HG02970 (cell line): Measurements from ENCODE around the gene METTL9.
A peak's percentile ranks its signal among the peaks of the same experiment; 100 is the strongest.
"Not testable (repeated sequence)": the region's sequence is repeated elsewhere in the genome, so short reads cannot be mapped to it uniquely, and the experiment has no call there.

ENCODE experiments used
- ATAC-seq: cut with Tn5 transposase; IDR thresholded peaks from one replicate; pipeline ENCODE4 v1.9.1; 2021; ENCODE audit warnings: mild to moderate bottlenecking, moderate library complexity, moderate number of reproducible peaks; ENCODE audit not compliant: unreplicated experiment, low FRiP score

The METTL9 gene

GRCh38 chr16:21570676-21571017 is 28.7 kb upstream of the METTL9 start:
- ATAC-seq, result no peak

- not testable (repeated sequence) for ATAC-seq
Measured at GRCh38 chr16:21573506-21573905, 25.9 kb upstream of the METTL9 start.

- ATAC-seq, result no peak
Measured at GRCh38 chr16:21574372-21574771, 25.0 kb upstream of the METTL9 start.

DNA sequence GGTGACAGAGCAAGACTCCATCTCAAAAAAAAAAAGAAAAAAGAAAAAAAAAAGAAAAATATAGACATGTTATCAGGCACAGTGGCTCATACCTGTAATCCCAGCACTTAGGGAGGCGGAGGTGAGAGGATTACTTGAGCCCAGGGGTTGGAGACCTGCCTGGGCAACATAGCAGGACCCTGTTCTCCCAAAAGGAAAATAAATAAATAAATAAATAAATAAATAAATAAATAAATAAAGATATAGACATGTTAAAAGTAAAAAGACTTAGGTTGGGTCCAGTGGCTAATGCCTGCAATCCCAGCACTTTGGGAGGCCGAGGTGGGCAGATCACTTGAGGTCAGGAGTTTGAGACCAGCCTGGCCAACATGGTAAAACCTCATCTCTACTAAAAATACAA is 23.1 kb upstream of the METTL9 start:
- not testable (repeated sequence) for ATAC-seq

GRCh38 chr16:21577487-21577886 is 21.9 kb upstream of the METTL9 start:
- ATAC-seq, result not testable (repeated sequence)

- not testable (repeated sequence) for ATAC-seq
Measured at GRCh38 chr16:21578311-21578710, 21.1 kb upstream of the METTL9 start.

DNA sequence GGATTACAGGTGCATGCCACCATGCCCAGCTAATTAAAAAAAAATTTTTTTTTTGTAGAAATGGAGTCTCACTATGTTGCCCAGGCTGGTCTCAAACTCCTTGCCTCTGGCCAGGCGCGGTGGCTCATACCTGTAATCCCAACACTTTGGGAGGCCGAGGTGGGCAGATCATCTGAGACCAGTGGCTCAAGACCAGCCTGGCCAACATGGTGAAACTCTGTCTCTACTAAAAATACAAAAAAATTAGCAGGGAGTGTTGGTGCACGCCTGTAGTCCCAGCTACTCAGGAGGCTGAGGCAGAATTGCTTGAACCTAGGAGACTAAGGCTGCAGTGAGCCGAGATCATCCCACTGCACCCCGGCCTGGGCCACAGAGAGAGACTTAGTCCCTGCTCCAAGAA is 19.2 kb upstream of the METTL9 start:
- not testable (repeated sequence) for ATAC-seq

DNA sequence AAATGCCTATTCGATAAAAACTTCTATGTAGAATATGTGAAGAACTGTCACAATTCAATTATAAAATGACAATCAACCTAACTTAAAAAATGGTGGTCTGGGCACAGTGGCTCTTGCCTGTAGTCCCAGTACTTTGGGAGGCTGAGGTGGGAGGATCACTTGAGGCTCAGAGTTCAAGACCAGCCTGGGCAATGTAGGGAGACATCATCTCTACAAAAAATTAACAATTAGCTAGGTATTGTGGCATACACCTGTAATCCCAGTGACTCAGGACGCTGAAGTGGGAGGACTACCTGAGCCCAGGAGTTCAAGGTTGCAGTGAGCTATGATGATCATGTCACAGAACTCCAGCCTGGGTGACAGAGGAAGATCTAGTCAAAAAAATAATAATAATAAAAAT is 18.6 kb upstream of the METTL9 start:
- ATAC-seq, result no peak

- no peak for ATAC-seq
Measured at GRCh38 chr16:21584817-21585216, 14.6 kb upstream of the METTL9 start.

DNA sequence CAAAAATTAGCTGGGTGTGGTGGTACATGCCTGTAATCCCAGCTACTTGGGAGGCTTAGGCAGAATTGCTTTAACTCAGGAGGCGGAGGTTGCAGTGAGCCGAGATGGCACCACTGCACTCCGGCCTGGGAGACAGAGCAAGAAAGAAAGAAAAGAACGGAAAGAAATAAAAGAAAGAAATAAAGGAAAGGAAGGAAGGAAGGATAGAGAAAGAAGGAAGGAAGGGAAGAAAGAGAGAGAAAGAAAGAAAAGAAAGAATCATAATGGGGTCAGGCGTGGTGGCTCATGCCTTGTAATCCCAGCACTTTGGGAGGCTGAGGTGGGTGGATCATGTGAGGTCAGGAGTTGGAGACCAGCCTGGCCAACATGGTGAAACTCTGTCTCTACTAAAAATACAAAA is 10.8 kb upstream of the METTL9 start:
- not testable (repeated sequence) for ATAC-seq

DNA sequence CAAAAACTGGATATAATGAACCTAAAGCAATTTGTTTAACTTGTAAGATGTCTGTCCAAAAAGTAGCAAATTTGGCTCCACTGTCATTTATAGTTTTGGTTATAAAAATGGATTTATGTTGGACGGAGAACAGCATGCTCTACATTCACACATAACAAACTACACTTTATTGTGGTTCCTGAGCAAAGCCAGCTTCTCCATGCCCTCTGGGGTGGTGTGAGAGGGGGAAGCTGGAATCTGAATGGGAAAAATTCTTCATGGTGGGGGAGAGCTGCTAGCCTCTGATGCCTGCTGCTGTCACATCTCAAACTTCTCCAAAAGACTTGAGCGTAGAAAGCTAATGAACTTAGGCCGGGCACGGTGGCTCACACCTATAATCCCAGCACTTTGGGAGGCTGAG is 9.8 kb upstream of the METTL9 start:
- ATAC-seq, result no peak

DNA sequence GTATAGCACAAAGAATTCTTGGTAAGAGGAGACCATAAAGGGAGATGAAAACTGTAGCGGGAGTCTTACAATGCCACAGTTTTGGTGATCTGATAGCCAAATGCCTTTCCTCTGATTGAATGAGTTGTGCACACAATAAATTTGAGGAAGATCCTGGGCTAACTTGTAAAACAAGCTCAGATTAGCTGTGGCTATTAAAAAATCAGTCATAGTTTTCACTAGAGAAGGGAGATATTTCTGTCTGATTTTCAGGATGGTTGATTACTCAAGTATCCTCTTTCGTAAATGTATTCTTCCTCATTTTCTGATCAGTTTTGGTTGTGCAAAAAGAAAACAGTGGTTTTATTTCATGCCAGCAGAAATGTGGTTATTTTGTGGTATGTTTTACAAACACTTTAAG is 9.1 kb upstream of the METTL9 start:
- ATAC-seq, result no peak

DNA sequence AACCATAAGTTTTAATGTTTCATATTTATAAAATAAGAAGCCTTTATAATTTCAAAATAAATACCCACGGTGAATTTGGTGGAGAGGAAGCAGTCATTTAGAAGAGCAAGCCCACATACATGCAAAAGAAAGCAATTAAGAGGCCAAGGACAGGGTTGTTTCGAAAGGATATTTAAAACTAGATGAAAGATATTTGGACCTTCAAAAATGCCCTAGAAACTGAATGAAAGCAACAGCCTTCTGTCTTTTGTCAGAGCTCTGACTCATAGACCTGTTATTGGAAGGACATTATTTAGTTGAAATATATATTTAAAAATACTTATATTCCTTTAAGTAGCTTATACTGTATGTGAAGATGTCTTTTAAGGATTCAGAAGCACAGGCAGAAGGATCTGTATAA is 8.6 kb upstream of the METTL9 start:
- no peak for ATAC-seq

GRCh38 chr16:21592191-21592590 is 7.2 kb upstream of the METTL9 start:
- ATAC-seq, result no peak

DNA sequence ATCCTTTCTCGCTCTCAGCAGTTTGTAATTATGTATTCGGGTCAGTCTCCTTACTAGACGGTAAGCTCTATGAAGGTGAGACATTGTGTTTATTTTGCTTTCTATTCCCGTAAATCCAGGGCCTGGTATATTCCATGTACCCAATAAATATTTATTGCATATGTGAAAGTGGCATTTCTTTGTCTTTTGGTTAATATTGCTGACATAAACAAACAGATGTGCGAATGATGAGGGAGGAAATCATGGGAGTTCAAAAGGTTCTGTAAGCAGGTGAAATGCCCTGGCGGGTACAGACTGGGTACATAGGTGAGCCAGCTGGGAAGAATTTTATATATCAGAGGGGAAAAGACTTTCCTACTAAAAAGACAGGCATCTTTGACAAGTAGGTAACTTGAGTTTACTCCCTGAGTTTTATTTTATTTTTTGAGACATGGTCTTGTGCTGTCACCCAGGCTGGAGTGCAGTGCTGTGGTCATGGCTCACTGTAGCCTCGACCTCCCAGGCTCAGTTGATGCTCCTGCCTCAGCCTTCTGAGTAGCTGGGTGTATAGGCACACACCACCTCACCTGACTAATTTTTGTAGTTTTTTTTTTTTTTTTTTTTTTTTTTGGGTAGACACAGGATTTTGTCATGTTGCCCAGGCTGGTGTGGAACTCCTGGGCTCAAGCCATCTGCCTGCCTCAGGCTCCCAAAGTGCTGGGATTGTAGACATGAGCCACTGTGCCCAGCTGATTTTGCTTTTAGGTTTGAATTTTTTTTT is 5.7 kb upstream of the METTL9 start:
- no peak for ATAC-seq

GRCh38 chr16:21597561-21598030 is 1.8 kb upstream of the METTL9 start:
- no peak for ATAC-seq

DNA sequence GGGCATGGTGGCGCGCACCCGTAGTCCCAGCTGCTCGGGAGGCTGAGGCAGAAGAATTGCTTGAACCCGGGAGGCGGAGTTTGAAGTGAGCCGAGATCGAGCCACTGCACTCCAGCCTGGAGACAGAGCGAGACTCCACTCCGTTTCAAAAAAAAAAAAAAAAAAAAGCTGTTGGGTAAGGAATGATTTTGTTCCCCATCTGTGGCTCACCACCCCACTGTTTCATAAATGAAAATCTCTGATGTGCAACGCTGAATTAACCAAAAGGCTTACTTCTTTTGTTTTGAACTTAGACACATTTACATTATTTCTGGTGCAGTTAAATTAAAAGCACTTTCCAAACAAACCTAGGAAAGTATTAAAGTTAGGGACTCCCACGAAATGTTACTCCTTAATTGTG is 1.2 kb upstream of the METTL9 start:
- no peak for ATAC-seq

- no peak for ATAC-seq
Measured at GRCh38 chr16:21598701-21599121, 666 bp upstream of the METTL9 start.

- peak; percentile 8 for ATAC-seq
Measured at GRCh38 chr16:21600031-21600773, 825 bp downstream of the METTL9 start.

GRCh38 chr16:21602785-21603184 is 3.4 kb downstream of the METTL9 start:
- ATAC-seq, result no peak

DNA sequence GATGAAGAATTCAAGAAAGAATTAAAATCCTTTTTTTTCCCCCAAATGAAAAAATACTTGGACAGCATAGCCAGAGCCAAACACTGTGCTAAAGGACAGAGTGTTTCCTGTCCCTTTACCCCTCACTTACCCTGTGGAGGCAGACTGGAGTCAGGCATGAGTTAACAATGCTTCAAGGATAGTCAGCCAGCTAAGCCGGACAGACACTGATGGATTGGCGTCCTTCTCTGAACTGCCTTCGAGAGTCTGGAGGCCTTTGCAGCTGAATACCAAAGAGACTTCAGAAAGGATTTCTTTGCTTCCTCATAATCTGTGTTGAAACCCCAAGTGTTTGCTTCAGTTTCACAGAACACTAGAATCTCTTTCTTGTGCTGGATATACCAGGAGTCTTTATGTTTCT is 4.6 kb downstream of the METTL9 start:
- ATAC-seq, result no peak

- not testable (repeated sequence) for ATAC-seq
Measured at GRCh38 chr16:21605848-21606247, 6.5 kb downstream of the METTL9 start.
